K562 (cell line): Measurements from ENCODE around the gene BTBD2. TPM values are rescaled to one million over a fixed set of nuclear protein-coding genes. Genes with fewer than 3 reads are reported as not detected.

ENCODE experiments used
- FIP1L1 ChIP-seq: fragments of 200-400 bp; formaldehyde crosslinking; IDR thresholded peaks from 2 replicates; pipeline ENCODE4 v1.6.1; 2018; ENCODE audit warnings: mild to moderate bottlenecking, low read depth, low read length; ENCODE audit not compliant: poor library complexity, severe bottlenecking
- JUN ChIP-seq, 2 experiments: sonication (generic) in 1 of 2; formaldehyde crosslinking in 1 of 2; IDR thresholded peaks; 2 replicates each; pipeline versions ENCODE4 v1.6.1 to v1.8.0; 2012 to 2022; ENCODE audit warnings: borderline replicate concordance in 2 of 2, mild to moderate bottlenecking in 2 of 2, improper control_type of control experiment in 1 of 2, low read depth in 1 of 2, low read length in 1 of 2, missing genetic modification reagents in 1 of 2
- LARP7 ChIP-seq: fragments of 450-650 bp; IDR thresholded peaks from 2 replicates; pipeline ENCODE4 v1.6.1; 2016
- NBN ChIP-seq: fragments of 450-650 bp; IDR thresholded peaks from 2 replicates; pipeline ENCODE4 v1.6.1; 2016; ENCODE audit warnings: low read depth, mild to moderate bottlenecking
- NFE2L1 ChIP-seq: fragments of 450-650 bp; IDR thresholded peaks from 2 replicates; pipeline ENCODE4 v1.6.1; 2016; ENCODE audit warnings: missing genetic modification characterization, low read depth, mild to moderate bottlenecking, missing compliant biosample characterization, moderate library complexity, borderline replicate concordance
- PCBP1 ChIP-seq: fragments of 200-400 bp; formaldehyde crosslinking; IDR thresholded peaks from 2 replicates; pipeline ENCODE4 v1.6.1; 2018; ENCODE audit warnings: mild to moderate bottlenecking, low read depth, low read length; ENCODE audit not compliant: poor library complexity, severe bottlenecking
- PML ChIP-seq: IDR thresholded peaks from 2 replicates; pipeline ENCODE4 v1.6.1; 2012; ENCODE audit warnings: low read length, inconsistent platforms
- RBFOX2 ChIP-seq: fragments of 200-400 bp; formaldehyde crosslinking; IDR thresholded peaks from 2 replicates; pipeline ENCODE4 v1.6.1; 2017; ENCODE audit warnings: low read depth, mild to moderate bottlenecking, low read length, moderate library complexity
- RBM34 ChIP-seq: fragments of 200-400 bp; formaldehyde crosslinking; IDR thresholded peaks from 2 replicates; pipeline ENCODE4 v1.6.1; 2018; ENCODE audit warnings: low read length, borderline replicate concordance; ENCODE audit not compliant: insufficient read depth
- SAP30 ChIP-seq: fragments of 200-600 bp; sonication (generic); IDR thresholded peaks from 2 replicates; pipeline ENCODE4 v1.6.1; 2012; ENCODE audit warnings: borderline replicate concordance, low read depth, mild to moderate bottlenecking, moderate library complexity, low read length, control low read depth, inconsistent platforms; ENCODE audit not compliant: insufficient read depth, poor library complexity, severe bottlenecking
- SMAD2 ChIP-seq: fragments of 150-350 bp; IDR thresholded peaks from 2 replicates; pipeline ENCODE4 v1.6.1; 2014; ENCODE audit warnings: low read depth, mild to moderate bottlenecking, low read length
- SNRNP70 ChIP-seq: fragments of 200-400 bp; formaldehyde crosslinking; optimal IDR thresholded peaks from 2 replicates; pipeline ENCODE3; 2017; ENCODE audit warnings: low read depth, low read length
- TAF7 ChIP-seq: fragments of 450-650 bp; IDR thresholded peaks from 2 replicates; pipeline ENCODE4 v1.6.1; 2016; ENCODE audit warnings: missing genetic modification characterization, missing compliant biosample characterization
- ZFP36 ChIP-seq: fragments of 150-350 bp; IDR thresholded peaks from 2 replicates; pipeline ENCODE4 v1.6.1; 2018; ENCODE audit warnings: low read length, low read depth; ENCODE audit not compliant: partially characterized antibody
- ZNF23 ChIP-seq: fragments of 250-450 bp; sonication (Bioruptor Pico); IDR thresholded peaks from 2 replicates; pipeline ENCODE4 v1.4.0; 2020; ENCODE audit warnings: mild to moderate bottlenecking
- ZNF77 ChIP-seq: fragments of 250-450 bp; sonication (Bioruptor Pico); IDR thresholded peaks from 2 replicates; pipeline ENCODE4 v1.5.0; 2020
- polyA plus RNA-seq, 8 experiments: library from polyadenylated mRNA; depleted of rRNA in 4 of 8; stranded (reverse) in 5 of 8; unstranded in 3 of 8; fragments of >200 nt; fragmentation: Nextera tagmentation in 2 of 8; fragmentation: Illumina TruSeq in 1 of 8; extraction: Ambion mirVana in 2 of 8; extraction: Trizol in 1 of 8; gene quantifications; 2 replicates each; pipeline versions ENCODE4 v1.2.1 to v1.2.3, GENCODE V29; 2011 to 2014; ENCODE audit warnings: inconsistent platforms in 1 of 8, missing spikeins in 1 of 8
- total RNA-seq, 7 experiments: library from RNA; depleted of rRNA in 6 of 7; stranded (reverse); fragments of >200 nt in 6 of 7; fragmentation: Illumina TruSeq in 2 of 7; extraction: Trizol in 2 of 7; gene quantifications; 2 replicates each; pipeline versions ENCODE4 v1.2.1 to v1.2.3, GENCODE V29; 2011 to 2021; ENCODE audit warnings: low replicate concordance in 1 of 7
- TF ChIP-seq, protein P1 (sequence below), 2 experiments: IDR thresholded peaks; 2 replicates each; pipeline ENCODE4 v1.6.1; 2011; ENCODE audit warnings: borderline replicate concordance in 1 of 2, control low read depth in 1 of 2, low read depth in 1 of 2, low read length in 1 of 2, mild to moderate bottlenecking in 1 of 2, mixed read lengths in 1 of 2, moderate library complexity in 1 of 2; ENCODE audit not compliant: insufficient read depth in 1 of 2, insufficient read length in 1 of 2, poor library complexity in 1 of 2, severe bottlenecking in 1 of 2; ENCODE audit errors: extremely low read depth in 1 of 2
- TF ChIP-seq, protein P2 (sequence below): sonication (generic); formaldehyde crosslinking; IDR thresholded peaks from 2 replicates; pipeline ENCODE4 v1.8.0; 2023; ENCODE audit warnings: mild to moderate bottlenecking, missing genetic modification reagents
- TF ChIP-seq, protein P3 (sequence below): fragments of 450-650 bp; IDR thresholded peaks from 2 replicates; pipeline ENCODE4 v1.6.1; 2016

The BTBD2 gene
- total and polyA plus RNA-seq, 9 of the 15 experiments (the other 6 are each of a cell fraction or from before 2014, with no cell fraction given), result 0.10 to 15.6 (median 6.9) TPM

DNA sequence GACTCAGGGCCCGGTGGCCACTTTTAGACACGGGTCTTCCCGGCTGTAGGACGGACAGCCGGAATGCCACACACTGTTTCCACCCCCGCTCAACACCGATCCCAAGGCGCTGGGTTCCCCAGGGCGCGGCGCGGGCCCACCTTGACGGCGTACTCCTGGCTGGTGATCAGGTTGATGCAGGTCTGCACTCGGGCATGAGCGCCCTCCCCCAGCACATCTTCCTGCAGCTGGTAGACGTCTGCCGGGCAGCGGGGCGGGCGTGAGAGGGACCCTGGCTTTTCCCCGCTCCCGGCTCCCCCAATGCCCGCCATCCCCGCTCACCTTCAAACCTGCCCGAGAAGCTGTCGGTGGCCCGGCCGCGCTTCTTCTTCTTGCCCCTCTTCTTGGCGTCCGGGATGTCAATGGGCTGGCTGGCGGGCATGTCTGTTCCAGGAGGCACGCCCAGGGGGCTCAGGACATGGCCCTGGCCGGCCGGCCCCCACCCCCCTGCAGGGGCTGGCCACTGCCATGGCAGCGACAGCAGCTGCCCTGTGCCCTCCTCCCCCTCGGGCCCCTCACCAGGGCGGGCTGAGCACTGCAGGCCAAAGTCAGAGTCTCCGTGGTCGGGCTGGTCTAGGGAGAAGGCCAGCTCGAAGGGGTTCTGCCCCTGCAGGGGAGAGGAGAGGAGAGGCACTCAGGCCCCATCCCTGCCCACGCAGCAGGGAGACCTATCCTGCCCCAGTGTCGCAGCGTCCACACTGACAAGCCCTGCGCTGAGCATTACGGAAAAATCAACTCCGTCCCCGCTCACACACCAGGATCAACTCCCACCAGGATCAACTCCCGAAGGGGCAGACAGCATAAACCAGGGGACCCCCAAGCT is 30.8 kb upstream of the BTBD2 start (continued):
- TF ChIP-seq NFE2L1, result no peak
- no peak for TF ChIP-seq RBM34
- TF ChIP-seq ZNF23 (CRISPR knock-in tag), result no peak
- no peak for TF ChIP-seq SMAD2
- TF ChIP-seq, protein P1, sequence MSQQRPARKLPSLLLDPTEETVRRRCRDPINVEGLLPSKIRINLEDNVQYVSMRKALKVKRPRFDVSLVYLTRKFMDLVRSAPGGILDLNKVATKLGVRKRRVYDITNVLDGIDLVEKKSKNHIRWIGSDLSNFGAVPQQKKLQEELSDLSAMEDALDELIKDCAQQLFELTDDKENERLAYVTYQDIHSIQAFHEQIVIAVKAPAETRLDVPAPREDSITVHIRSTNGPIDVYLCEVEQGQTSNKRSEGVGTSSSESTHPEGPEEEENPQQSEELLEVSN (IDR thresholded peaks at IDR 0.05; ENCODE audit: borderline replicate concordance in 1 of 2, extremely low read depth in 1 of 2, insufficient read depth in 1 of 2, insufficient read length in 1 of 2, low read depth in 1 of 2, low read length in 1 of 2, poor library complexity in 1 of 2, severe bottlenecking in 1 of 2), result no peak
- TF ChIP-seq, protein P2, sequence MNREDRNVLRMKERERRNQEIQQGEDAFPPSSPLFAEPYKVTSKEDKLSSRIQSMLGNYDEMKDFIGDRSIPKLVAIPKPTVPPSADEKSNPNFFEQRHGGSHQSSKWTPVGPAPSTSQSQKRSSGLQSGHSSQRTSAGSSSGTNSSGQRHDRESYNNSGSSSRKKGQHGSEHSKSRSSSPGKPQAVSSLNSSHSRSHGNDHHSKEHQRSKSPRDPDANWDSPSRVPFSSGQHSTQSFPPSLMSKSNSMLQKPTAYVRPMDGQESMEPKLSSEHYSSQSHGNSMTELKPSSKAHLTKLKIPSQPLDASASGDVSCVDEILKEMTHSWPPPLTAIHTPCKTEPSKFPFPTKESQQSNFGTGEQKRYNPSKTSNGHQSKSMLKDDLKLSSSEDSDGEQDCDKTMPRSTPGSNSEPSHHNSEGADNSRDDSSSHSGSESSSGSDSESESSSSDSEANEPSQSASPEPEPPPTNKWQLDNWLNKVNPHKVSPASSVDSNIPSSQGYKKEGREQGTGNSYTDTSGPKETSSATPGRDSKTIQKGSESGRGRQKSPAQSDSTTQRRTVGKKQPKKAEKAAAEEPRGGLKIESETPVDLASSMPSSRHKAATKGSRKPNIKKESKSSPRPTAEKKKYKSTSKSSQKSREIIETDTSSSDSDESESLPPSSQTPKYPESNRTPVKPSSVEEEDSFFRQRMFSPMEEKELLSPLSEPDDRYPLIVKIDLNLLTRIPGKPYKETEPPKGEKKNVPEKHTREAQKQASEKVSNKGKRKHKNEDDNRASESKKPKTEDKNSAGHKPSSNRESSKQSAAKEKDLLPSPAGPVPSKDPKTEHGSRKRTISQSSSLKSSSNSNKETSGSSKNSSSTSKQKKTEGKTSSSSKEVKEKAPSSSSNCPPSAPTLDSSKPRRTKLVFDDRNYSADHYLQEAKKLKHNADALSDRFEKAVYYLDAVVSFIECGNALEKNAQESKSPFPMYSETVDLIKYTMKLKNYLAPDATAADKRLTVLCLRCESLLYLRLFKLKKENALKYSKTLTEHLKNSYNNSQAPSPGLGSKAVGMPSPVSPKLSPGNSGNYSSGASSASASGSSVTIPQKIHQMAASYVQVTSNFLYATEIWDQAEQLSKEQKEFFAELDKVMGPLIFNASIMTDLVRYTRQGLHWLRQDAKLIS (CRISPR knock-in tag), result no peak
- TF ChIP-seq ZFP36, result no peak
- TF ChIP-seq NBN, result no peak
- no peak for TF ChIP-seq SAP30
- TF ChIP-seq LARP7, result no peak
- TF ChIP-seq RBFOX2, result peak; percentile 80
- no peak for TF ChIP-seq JUN (IDR thresholded peaks at IDR 0.05; ENCODE audit: borderline replicate concordance, low read depth, low read length)
- TF ChIP-seq JUN (CRISPR knock-in tag; IDR thresholded peaks at IDR 0.05; ENCODE audit: borderline replicate concordance), result 0 out of 2 replicates have a peak, but pooled peaks have one; percentile 53
- TF ChIP-seq FIP1L1, result peak; percentile 23
- TF ChIP-seq TAF7 (tag), result no peak
- no peak for TF ChIP-seq SNRNP70
- no peak for TF ChIP-seq ZNF77 (CRISPR knock-in tag)
- no peak for TF ChIP-seq PML
- TF ChIP-seq, protein P3, sequence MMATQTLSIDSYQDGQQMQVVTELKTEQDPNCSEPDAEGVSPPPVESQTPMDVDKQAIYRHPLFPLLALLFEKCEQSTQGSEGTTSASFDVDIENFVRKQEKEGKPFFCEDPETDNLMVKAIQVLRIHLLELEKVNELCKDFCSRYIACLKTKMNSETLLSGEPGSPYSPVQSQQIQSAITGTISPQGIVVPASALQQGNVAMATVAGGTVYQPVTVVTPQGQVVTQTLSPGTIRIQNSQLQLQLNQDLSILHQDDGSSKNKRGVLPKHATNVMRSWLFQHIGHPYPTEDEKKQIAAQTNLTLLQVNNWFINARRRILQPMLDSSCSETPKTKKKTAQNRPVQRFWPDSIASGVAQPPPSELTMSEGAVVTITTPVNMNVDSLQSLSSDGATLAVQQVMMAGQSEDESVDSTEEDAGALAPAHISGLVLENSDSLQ, result no peak
- peak; percentile 77 for TF ChIP-seq PCBP1
